Fibroblast of skin of left quadriceps (primary cell): ENCODE data around the gene CYP2C18.
"Not testable (repeated sequence)": the region's sequence is repeated elsewhere in the genome, so short reads cannot be mapped to it uniquely, and the experiment has no call there.

Experiments
- DNase-seq, 2 experiments: peaks; one replicate each; pipeline ENCODE4 v3.0.0-alpha.2; 2013; ENCODE audit warnings: low read depth in 2 of 2

The CYP2C18 gene

DNA sequence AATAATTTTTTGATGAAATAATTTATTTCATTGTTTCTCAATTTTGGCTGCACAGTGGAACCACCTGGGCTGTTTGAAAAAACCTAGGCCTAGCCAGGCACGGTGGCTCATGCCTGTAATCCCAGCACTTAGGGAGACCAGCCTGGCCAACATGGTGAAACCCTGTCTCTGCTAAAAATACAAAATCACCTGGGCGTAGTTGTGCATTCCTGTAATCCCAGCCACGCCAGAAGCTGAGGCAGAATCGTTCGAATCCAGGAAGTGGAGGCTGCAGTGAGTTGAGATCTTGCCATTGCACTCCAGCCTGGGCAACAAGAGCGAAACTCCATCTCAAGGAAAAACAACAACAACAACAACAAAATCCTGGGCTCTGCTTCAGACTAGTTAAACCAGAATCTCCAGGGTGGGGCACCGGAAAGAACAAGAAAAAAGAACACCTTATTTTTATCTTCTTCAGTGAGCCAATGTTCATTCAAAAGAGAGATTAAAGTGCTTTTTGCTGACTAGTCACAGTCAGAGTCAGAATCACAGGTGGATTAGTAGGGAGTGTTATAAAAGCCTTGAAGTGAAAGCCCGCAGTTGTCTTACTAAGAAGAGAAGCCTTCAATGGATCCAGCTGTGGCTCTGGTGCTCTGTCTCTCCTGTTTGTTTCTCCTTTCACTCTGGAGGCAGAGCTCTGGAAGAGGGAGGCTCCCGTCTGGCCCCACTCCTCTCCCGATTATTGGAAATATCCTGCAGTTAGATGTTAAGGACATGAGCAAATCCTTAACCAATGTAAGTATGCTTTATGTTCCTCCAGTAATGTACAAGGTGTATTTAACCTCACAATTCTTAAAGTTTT, at the start of gene CYP2C18:
Gene CYP2C18 (plus strand): TSS at position 516 of the 841 bp plus-strand sequence. CDS start 91 bp downstream, at position 607.
- no peak for DNase-seq

GRCh38 chr10:94638097-94638496, 45.4 kb upstream of the CYP2C18 start:
- not testable (repeated sequence) for DNase-seq

- DNase-seq, result no peak
These were observed 43.6 kb upstream of the CYP2C18 start for GRCh38 chr10:94639902-94640301.

GRCh38 chr10:94640562-94640961, 43.0 kb upstream of the CYP2C18 start:
- no peak for DNase-seq

DNA sequence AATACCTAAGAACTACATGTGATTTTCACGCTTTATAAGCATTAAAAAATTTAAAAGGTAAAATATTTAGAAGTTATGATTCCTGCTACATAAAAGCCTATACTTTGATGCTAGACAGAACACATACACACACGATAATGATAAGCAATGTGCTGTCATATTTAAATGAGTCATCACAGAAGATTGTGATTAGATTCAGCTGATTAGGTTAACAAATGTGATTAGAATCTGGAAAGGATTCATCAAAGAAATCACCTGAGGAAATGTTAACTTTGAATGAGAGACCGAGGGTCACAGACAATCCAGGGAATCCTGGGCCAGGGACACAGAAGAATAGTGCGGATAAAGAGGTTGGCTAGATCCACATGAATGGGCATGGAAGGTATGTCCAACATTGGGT, 42.0 kb upstream of the CYP2C18 start:
- no peak for DNase-seq

DNA sequence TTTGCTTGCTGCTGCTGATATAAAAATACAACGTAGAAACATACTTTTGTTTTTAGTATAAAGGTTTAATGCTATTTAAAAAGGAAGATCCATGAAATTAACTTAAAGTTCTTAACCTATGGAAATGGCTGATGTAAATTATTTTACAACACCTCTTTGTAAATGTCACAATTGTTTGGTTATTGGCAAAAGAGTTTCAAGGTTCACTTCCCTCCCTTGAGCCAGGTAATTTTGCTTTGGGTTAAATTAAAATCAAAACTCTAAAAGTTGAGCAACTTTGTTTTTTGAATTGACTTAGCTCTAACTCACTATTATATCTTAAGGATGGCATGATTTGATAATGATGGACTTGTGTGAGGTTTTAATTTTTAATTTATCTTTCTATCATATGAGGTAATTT, 39.2 kb upstream of the CYP2C18 start:
- DNase-seq, result no peak

DNA sequence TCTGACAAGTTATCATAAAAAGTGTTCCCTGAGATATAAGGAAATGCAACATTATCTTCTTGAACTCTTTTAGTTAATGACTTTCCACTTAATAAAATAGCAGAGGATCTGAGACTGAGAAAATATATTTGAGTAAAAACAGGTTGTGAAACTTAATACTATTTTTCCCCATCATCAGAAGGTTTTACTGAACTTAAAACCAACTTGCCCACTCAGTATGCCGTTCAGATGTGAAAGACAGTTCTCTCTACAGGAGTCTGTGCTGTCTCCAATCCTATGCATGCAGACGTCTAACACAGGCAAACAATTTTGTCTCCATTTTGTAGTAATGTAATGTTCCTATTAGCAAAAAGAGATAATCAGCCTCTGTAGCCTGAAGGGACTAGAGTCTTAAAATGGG, 38.2 kb upstream of the CYP2C18 start:
- DNase-seq, result no peak

DNA sequence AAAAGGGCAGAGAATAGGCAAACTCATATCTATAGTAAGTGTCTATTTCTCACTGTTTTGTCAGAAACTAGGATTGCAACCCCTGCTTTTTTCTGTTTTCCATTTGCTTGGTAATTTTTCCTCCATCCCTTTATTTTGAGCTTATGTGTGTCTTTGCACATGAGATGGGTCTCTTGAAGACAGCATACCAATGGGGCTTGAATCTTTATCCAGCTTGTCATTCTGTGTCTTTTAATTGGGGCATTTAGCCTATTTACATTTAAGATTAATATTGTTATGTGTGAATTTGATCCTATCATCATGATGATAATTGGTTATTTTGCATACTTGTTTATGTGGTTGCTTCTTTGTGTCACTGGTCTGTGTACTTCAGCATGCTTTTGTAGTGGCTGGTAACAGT, 28.3 kb upstream of the CYP2C18 start:
- DNase-seq, result not testable (repeated sequence)

DNA sequence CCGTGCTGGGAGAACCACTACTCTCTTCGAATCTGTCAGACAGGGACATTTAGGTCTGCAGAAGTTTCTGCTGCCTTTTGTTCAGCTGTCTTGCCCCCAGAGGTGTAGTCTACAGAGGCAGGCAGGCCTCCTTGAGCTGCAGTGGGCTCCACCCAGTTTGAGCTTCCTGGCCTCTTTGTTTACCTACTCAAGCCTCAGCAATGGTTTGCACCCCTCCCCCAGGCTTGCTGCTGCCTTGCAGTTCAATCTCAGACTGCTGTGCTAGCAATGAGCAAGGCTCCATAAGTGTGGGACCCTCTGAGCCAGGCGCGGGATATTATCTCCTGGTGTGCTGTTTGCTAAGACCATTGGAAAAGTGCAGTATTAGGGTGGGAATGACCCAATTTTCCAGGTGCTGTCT, 20.5 kb upstream of the CYP2C18 start:
- DNase-seq, result not testable (repeated sequence)

DNA sequence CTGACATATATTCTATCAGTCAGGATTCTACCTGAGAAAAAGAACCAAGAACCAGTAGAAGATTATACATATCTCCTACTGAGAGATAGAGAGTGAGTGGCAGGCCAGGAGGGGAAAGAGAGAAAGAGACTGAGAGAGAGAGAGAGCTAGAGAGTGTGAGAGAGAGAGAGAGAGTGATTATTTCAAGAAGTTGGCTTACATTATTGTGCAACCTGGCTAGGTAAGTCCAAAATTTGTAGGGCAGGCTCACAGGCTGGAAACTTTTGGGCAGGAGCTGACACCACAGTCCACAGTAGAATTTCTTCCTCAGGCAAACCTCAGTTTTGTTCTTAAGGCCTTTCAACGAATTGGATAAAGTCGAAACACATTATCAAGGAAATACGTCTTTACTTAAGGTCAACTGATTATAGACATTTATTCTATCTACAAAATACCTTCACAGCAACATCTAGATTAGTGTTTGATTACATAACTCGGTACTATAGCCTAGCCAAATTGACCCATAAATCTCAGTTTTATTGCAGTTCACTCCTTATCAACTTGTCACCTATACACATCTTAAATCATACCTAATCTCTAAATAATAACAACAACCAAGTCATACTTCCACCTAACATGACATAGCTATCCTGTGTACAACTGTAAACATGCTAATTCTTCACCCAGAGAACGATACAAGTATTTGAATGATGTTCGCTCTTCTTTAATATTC, 17.0 kb upstream of the CYP2C18 start:
- no peak for DNase-seq

- DNase-seq, result no peak
These were observed 9.8 kb upstream of the CYP2C18 start for GRCh38 chr10:94673614-94674321.

GRCh38 chr10:94676496-94676895, 7.0 kb upstream of the CYP2C18 start:
- DNase-seq, result no peak

- DNase-seq, result no peak
These were observed 5.8 kb upstream of the CYP2C18 start for GRCh38 chr10:94677691-94678090.

DNA sequence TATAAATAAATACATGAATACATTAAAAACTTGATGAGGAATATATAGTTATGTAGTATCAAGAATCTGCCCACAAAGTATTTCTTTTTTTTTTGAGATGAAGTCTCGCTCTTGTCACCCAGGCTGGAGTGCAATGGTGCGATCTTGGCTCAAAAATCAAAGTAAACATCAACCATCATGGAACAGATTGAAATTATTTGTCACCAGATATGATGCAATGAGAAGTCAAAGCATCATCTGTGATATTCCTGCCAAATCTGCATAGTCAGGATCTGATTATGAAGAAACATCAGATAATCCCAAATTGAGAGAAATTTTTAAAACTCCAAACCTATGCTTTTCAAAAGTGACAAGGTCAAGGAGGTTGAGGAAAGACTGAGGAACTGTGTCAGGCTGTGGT, 5.1 kb upstream of the CYP2C18 start:
- DNase-seq, result no peak

- DNase-seq, result no peak
These were observed 3.0 kb upstream of the CYP2C18 start for GRCh38 chr10:94680544-94680943.

DNA sequence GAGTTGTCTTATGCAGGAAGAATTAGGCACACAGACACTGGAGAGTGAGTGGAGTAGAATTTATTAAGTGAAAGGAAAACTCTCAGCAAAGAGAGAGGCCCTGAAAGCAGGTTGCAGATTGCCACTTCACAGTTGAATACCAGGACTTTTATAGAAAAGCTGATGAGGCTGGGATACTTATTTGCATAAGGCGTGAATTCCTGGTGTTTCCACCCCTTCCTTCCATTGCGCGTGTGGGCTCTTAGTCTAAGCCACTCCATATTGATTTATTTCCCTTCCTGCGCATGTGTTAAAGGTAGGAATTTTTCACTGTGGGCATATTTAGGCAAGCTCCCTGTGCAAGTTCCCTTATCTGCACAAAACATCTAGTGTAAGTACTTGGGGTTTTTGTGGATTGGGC, 893 bp upstream of the CYP2C18 start:
- DNase-seq, result not testable (repeated sequence)

DNA sequence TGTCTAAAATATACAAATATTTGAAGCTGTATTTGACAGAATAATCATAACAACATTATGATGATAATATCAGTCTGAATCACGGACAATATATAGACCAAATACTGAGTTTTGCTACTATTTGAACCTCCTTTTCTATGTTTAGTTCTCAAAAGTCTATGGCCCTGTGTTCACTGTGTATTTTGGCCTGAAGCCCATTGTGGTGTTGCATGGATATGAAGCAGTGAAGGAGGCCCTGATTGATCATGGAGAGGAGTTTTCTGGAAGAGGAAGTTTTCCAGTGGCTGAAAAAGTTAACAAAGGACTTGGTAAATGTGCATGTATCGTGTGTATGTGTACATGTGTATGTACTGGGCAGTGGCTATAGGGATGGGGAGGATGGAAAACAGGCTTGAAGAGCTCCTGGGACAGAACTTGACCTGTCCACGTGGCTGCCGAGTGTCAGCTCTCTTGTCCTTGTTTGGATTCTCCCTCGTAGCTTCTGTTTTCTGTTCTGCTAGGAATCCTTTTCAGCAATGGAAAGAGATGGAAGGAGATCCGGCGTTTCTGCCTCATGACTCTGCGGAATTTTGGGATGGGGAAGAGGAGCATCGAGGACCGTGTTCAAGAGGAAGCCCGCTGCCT, 4.2 kb downstream of the CYP2C18 start:
- no peak for DNase-seq

DNA sequence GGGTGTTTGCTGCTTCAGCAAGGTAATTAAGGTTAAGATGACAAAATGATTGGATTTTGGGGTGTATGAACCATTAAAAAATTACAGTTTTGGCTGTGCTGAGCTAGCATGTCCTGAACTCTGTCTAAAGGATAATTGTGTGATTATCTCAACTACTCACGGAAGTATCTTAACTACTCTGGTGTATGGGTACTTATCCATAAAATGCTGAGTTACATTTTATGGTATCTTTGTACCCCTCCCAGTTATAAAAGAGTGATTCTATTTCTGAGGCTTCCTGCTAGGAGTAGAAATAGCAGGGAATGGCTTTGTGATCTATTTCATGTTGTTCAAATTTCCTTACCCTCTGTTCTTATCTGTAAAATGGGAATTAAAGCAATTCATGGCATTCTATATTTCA, 22.6 kb downstream of the CYP2C18 start:
- no peak for DNase-seq

- no peak for DNase-seq
These were observed 27.0 kb downstream of the CYP2C18 start for GRCh38 chr10:94710578-94710977.

DNA sequence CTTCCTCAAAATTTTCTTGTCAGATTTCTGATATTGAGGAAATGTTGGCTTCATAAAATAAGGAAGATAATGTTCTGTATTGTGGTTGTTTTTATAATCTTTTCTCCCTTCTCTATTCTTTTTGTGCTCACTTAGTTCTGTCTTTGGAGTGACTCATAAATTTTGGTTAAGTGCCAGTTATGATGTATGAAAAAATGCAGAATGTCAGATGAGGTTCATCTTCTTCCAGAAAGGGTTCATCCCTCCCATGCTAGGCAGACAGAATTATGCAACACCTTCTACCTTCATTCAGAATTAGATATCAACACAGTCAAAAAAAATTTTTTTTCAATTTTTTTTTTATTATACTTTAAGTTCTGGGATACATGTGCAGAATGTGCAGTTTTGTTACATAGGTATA, 42.3 kb downstream of the CYP2C18 start:
- no peak for DNase-seq

- no peak for DNase-seq
These were observed 51.7 kb downstream of the CYP2C18 start for GRCh38 chr10:94735197-94735596.

DNA sequence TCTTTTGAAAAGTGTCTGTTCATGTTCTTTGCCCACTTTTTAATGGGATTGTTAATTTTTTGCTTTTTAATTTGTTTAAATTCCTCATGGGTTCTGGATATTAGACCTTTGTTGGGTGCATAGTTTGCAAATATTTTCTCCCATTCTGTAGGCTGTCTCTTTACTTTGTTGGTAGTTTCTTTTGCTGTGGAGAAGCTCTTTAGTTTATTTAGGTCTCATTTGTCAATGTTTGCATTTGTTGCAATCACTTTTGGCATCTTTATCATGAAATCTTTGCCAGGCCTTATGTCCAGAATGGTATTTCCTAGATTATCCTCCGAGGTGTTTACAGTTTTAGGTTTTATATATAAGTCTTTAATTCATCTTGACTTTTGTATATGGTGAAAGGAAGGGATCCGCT, 55.1 kb downstream of the CYP2C18 start:
- no peak for DNase-seq
